ENCODE measurements around the gene OPA3. TPM values are rescaled to one million over a fixed set of nuclear protein-coding genes. Genes with fewer than 3 reads are reported as not detected.
A peak's percentile ranks its signal among the peaks of the same experiment; 100 is the strongest.

OPA3 gene
- polyA plus RNA-seq, 3 donors, result 4.4 to 6.9 (median 5.6) TPM

GRCh38 chr19:45499196-45500180, 85.1 kb downstream of the OPA3 start:
- H3K27ac Mint-ChIP-seq, result peak overlapping the region in 1 of 7 donors; percentile 59
- Histone ChIP-seq H3K4me3 (replicated peaks in 1 of 3; ENCODE audit: low read depth in 2 of 3, low read length in 3 of 3) (peak overlapping the region in 1 of 3 experiments; percentile 61), H3K4me1 (ENCODE audit: control insufficient read depth in 1 of 2, insufficient read depth in 2 of 2, low read length in 2 of 2) (peaks cover 70 to 83% of the 10 kb centered on the region in 2 donors), H3K79me2 (ENCODE audit: insufficient read depth, low read length) (no peaks in the 10 kb centered on the region), H4K20me1 (ENCODE audit: insufficient read depth, low read length) (peaks cover 10% of the 10 kb centered on the region), H3K9me3 (replicated peaks in 1 of 2; ENCODE audit: control insufficient read depth in 1 of 2, insufficient read depth in 1 of 2, low read length in 2 of 2) (peaks cover 6 to 8% of the 10 kb centered on the region in 2 donors), H2AFZ (ENCODE audit: insufficient read depth, low read depth, low read length, poor library complexity, severe bottlenecking) (peak overlapping the region; percentile 37), H3K36me3 (replicated peaks in 1 of 2; ENCODE audit: control insufficient read depth in 1 of 2, insufficient read depth in 2 of 2, low read length in 2 of 2) (no peaks in the 10 kb centered on the region), H3K9ac (ENCODE audit: insufficient read depth, low read length, poor library complexity, severe bottlenecking) (no peak overlapping the region), H3K27ac (ENCODE audit: low read depth in 1 of 2, low read length in 2 of 2) (no peak overlapping the region), H3K27me3 (ENCODE audit: control insufficient read depth in 2 of 2, insufficient read depth in 2 of 2, low read length in 2 of 2) (peaks cover 15 to 40% of the 10 kb centered on the region in 2 donors), H3K4me2 (replicated peaks; ENCODE audit: extremely low read depth, low read length, poor library complexity, severe bottlenecking) (peak overlapping the region; percentile 66)
- DNase-seq, result peak in 1 of 3 donors; percentile 34
- peak overlapping the region; percentile 45 to 88 for H3K4me3 Mint-ChIP-seq
- TF ChIP-seq CTCF (IDR thresholded peaks at IDR 0.05), result no peak
- WGBS (ENCODE audit: insufficient coverage), result 14% methylated on average over 31 of the region's 37 CpGs
- intact Hi-C loops (cut with micrococcal nuclease), result loop anchor here in 1 of 2 donors (10.0 kb wide), 1 partner anchor 185 kb away; no protein-coding TSS in a partner anchor
- peaks cover 36 to 62% (median 52%) of the 10 kb centered on the region in 3 donors for H3K27me3 Mint-ChIP-seq (ENCODE audit: low read depth in 3 of 3)
- H3K9me3 Mint-ChIP-seq, result peaks cover 5 to 15% (median 10%) of the 10 kb centered on the region in 7 donors
- H3K4me1 Mint-ChIP-seq, result peaks cover 59% of the 10 kb centered on the region
- peaks cover 14 to 15% of the 10 kb centered on the region in 2 donors for H3K36me3 Mint-ChIP-seq

GRCh38 chr19:45498411-45499195, 86.0 kb downstream of the OPA3 start, which contains the start of gene PPM1N:
PPM1N (plus strand) TSS chr19:45498443; CDS start chr19:45498473, 30 bp downstream.
- H3K27me3 Mint-ChIP-seq (ENCODE audit: low read depth in 3 of 3), result peaks cover 36 to 69% (median 59%) of the 10 kb centered on the region in 3 donors

More at GRCh38 chr19:45498411-45499195, 86.0 kb downstream of the OPA3 start, which contains the start of gene PPM1N:
- intact Hi-C loops (cut with micrococcal nuclease), result loop anchor here in 1 of 2 donors (10.0 kb wide), 1 partner anchor 186 kb away; no protein-coding TSS in a partner anchor
- H3K4me1 Mint-ChIP-seq, result peaks cover 56% of the 10 kb centered on the region
- H3K9me3 Mint-ChIP-seq, result peaks cover 5 to 16% (median 10%) of the 10 kb centered on the region in 7 donors
- no peaks in the 10 kb centered on the region for H3K79me2 ChIP-seq (ENCODE audit: insufficient read depth, low read length)
- H3K4me3 ChIP-seq (replicated peaks in 1 of 3; ENCODE audit: low read depth in 2 of 3, low read length in 3 of 3), result peak within 1 kb of the TSS in 1 of 3 experiments; percentile 69
- peaks cover 15 to 42% of the 10 kb centered on the region in 2 donors for H3K27me3 ChIP-seq (ENCODE audit: control insufficient read depth in 2 of 2, insufficient read depth in 2 of 2, low read length in 2 of 2)
- H3K27ac ChIP-seq (ENCODE audit: low read depth in 1 of 2, low read length in 2 of 2), result no peak within 1 kb of the TSS
- peak; percentile 37 for TF ChIP-seq CTCF (IDR thresholded peaks at IDR 0.05)
- H3K36me3 Mint-ChIP-seq, result peaks cover 14 to 15% of the 10 kb centered on the region in 2 donors
- H2AFZ ChIP-seq (ENCODE audit: insufficient read depth, low read depth, low read length, poor library complexity, severe bottlenecking), result peak within 1 kb of the TSS; percentile 37
- peaks cover 10% of the 10 kb centered on the region for H4K20me1 ChIP-seq (ENCODE audit: insufficient read depth, low read length)
- WGBS (ENCODE audit: insufficient coverage), result 2% methylated on average over 89 of the region's 89 CpGs
- H3K9me3 ChIP-seq (replicated peaks in 1 of 2; ENCODE audit: control insufficient read depth in 1 of 2, insufficient read depth in 1 of 2, low read length in 2 of 2), result peaks cover 6 to 8% of the 10 kb centered on the region in 2 donors
- peaks cover 63 to 76% of the 10 kb centered on the region in 2 donors for H3K4me1 ChIP-seq (ENCODE audit: control insufficient read depth in 1 of 2, insufficient read depth in 2 of 2, low read length in 2 of 2)
- no peak within 1 kb of the TSS for H3K9ac ChIP-seq (ENCODE audit: insufficient read depth, low read length, poor library complexity, severe bottlenecking)
- peak in 2 of 3 donors; percentile 35 to 45 for DNase-seq
- peak within 1 kb of the TSS; percentile 71 to 94 for H3K4me3 Mint-ChIP-seq
- H3K27ac Mint-ChIP-seq, result peak within 1 kb of the TSS in 6 of 7 donors; percentile 59 to 89 (median 66)
- no peaks in the 10 kb centered on the region for H3K36me3 ChIP-seq (replicated peaks in 1 of 2; ENCODE audit: control insufficient read depth in 1 of 2, insufficient read depth in 2 of 2, low read length in 2 of 2)
- peak within 1 kb of the TSS; percentile 95 for H3K4me2 ChIP-seq (replicated peaks; ENCODE audit: extremely low read depth, low read length, poor library complexity, severe bottlenecking)

Measured in CD14-positive monocyte (primary cell).